Measurements from ENCODE around the gene RXRB. TPM values are rescaled to one million over a fixed set of nuclear protein-coding genes. Genes with fewer than 3 reads are reported as not detected.

RXRB gene
- total and polyA plus RNA-seq, 2 of the 13 experiments (the other 11 are each of a cell fraction or from before 2014, with no cell fraction given) = 26.7 to 55.7 TPM

- TF ChIP-seq GABPA (IDR thresholded peaks at IDR 0.05; ENCODE audit: low read depth, low read length) (no peak), GABPA (CRISPR knock-in tag; IDR thresholded peaks at IDR 0.05; ENCODE audit: low read depth) (no peak), RARA (CRISPR knock-in tag; IDR thresholded peaks at IDR 0.05) (no peak), ZBTB37 (CRISPR knock-in tag; IDR thresholded peaks at IDR 0.05) (no peak), TFE3 (CRISPR knock-in tag; IDR thresholded peaks at IDR 0.05) (peak; percentile 10; the same call in 1 of the 2 replicates), ELF3 (CRISPR knock-in tag; IDR thresholded peaks at IDR 0.05) (no peak), ASH2L (IDR thresholded peaks at IDR 0.05; ENCODE audit: insufficient read length, low read depth, low read length) (no peak), ARID4A (CRISPR knock-in tag; IDR thresholded peaks at IDR 0.05; ENCODE audit: borderline replicate concordance) (no peak; the same call in 1 of the 2 replicates), ZFP37 (CRISPR knock-in tag; IDR thresholded peaks at IDR 0.05; ENCODE audit: borderline replicate concordance) (0 out of 2 replicates have a peak, but pooled peaks have one; percentile 51), KAT8 (CRISPR knock-in tag; IDR thresholded peaks at IDR 0.05) (no peak; the same call in 1 of the 2 replicates), FIP1L1 (IDR thresholded peaks at IDR 0.05; ENCODE audit: borderline replicate concordance, insufficient read depth, low read depth, low read length) (no peak), ZMAT3 (CRISPR knock-in tag; conservative IDR thresholded peaks at IDR 0.05) (no peak), SIX1 (CRISPR knock-in tag; IDR thresholded peaks at IDR 0.05; ENCODE audit: borderline replicate concordance) (no peak), ZNF614 (CRISPR knock-in tag; IDR thresholded peaks at IDR 0.05; ENCODE audit: borderline replicate concordance) (peak; percentile 12; the same call in 1 of the 2 replicates), ZNF383 (CRISPR knock-in tag; IDR thresholded peaks at IDR 0.05; ENCODE audit: borderline replicate concordance) (no peak), UBTF (CRISPR knock-in tag; IDR thresholded peaks at IDR 0.05) (no peak), NFE2 (CRISPR knock-in tag; IDR thresholded peaks at IDR 0.05) (no peak), FOXK2 (IDR thresholded peaks at IDR 0.05) (no peak), YEATS4 (CRISPR knock-in tag; IDR thresholded peaks at IDR 0.05; ENCODE audit: borderline replicate concordance) (no peak; the same call in 1 of the 2 replicates), IKZF5 (CRISPR knock-in tag; IDR thresholded peaks at IDR 0.05) (no peak), ARNT (IDR thresholded peaks at IDR 0.05) (no peak), ZNF234 (CRISPR knock-in tag; conservative IDR thresholded peaks at IDR 0.05) (peak; percentile 93; the same call in 1 of the 2 replicates)
Observed at GRCh38 chr6:33248643-33248931, 48.1 kb upstream of the RXRB start (continued).
